Stimulated activated CD4-positive, alpha-beta T cell treated with anti-CD3 and anti-CD28 coated beads, Interleukin-1b, Interleukin-23, amount 100 ng/mL, for 48 hours (primary cell): ENCODE data around the gene MTERF1.

Experiments used
- DNase-seq: peaks from one replicate; pipeline ENCODE4 v3.0.0-alpha.2; 2020

Gene MTERF1

GRCh38 chr7:91826377-91826776 is 54.1 kb downstream of the MTERF1 start:
- DNase-seq = no peak

GRCh38 chr7:91824201-91824600 is 56.3 kb downstream of the MTERF1 start:
- DNase-seq = no peak
